22Rv1 (cell line): ENCODE data around the gene IMP4.

Experiments used
- H3K27ac ChIP-seq: fragments of 450-650 bp; 2 replicates; pipeline ENCODE4 v1.5.1; 2017
- CTCF ChIP-seq: fragments of 450-650 bp; IDR thresholded peaks from 2 replicates; pipeline ENCODE4 v1.5.1; 2017; ENCODE audit warnings: mild to moderate bottlenecking
- ZFX ChIP-seq: fragments of 450-650 bp; IDR thresholded peaks from 2 replicates; pipeline ENCODE4 v1.6.1; 2017; ENCODE audit warnings: antibody characterized with exemption, borderline replicate concordance

The IMP4 gene

GRCh38 chr2:130387071-130387400, 44.3 kb downstream of the IMP4 start:
- no peak overlapping the region for H3K27ac ChIP-seq
- no peak for TF ChIP-seq ZFX
- no peak for TF ChIP-seq CTCF

GRCh38 chr2:130387804-130388203, 45.1 kb downstream of the IMP4 start:
- no peak for TF ChIP-seq CTCF
- TF ChIP-seq ZFX: no peak

GRCh38 chr2:130388221-130388907, 45.7 kb downstream of the IMP4 start:
- no peak overlapping the region for H3K27ac ChIP-seq
- TF ChIP-seq CTCF: no peak
- no peak for TF ChIP-seq ZFX

More at GRCh38 chr2:130387804-130388203, 45.1 kb downstream of the IMP4 start:
- H3K27ac ChIP-seq: no peak overlapping the region

GRCh38 chr2:130389358-130389757, 46.7 kb downstream of the IMP4 start:
- no peak overlapping the region for H3K27ac ChIP-seq
- no peak for TF ChIP-seq ZFX
- TF ChIP-seq CTCF: no peak

GRCh38 chr2:130389783-130390182, 47.1 kb downstream of the IMP4 start:
- no peak for TF ChIP-seq ZFX
- TF ChIP-seq CTCF: no peak
- no peak overlapping the region for H3K27ac ChIP-seq

GRCh38 chr2:130390460-130391057, 47.9 kb downstream of the IMP4 start:
- peak overlapping the region; percentile 82 for H3K27ac ChIP-seq
- no peak for TF ChIP-seq ZFX
- TF ChIP-seq CTCF: no peak

- H3K27ac ChIP-seq: peak overlapping the region; percentile 82
- TF ChIP-seq ZFX: no peak
- TF ChIP-seq CTCF: no peak
Observed at GRCh38 chr2:130391058-130391871, 48.6 kb downstream of the IMP4 start.
